Nephron (organoid): ENCODE measurements around the gene IL12RB1.

ENCODE experiments used
- H3K27ac Mint-ChIP-seq, 3 experiments: 2 replicates each; pipeline ENCODE4 v1.8.0; 2020; ENCODE audit warnings: mixed read lengths in 3 of 3, mild to moderate bottlenecking in 2 of 3, moderate library complexity in 1 of 3
- H3K27me3 Mint-ChIP-seq: 2 replicates; pipeline ENCODE4 v1.8.0; 2021; ENCODE audit warnings: low read depth, mild to moderate bottlenecking, moderate library complexity, mixed read lengths
- H3K36me3 Mint-ChIP-seq: 2 replicates; pipeline ENCODE4 v1.8.0; 2020; ENCODE audit warnings: low read depth, mixed read lengths
- H3K4me1 Mint-ChIP-seq: 2 replicates; pipeline ENCODE4 v1.8.0; 2020; ENCODE audit warnings: mixed read lengths
- H3K4me3 Mint-ChIP-seq, 3 experiments: 2 replicates each; pipeline ENCODE4 v1.8.0; 2020; ENCODE audit warnings: mild to moderate bottlenecking in 3 of 3, mixed read lengths in 3 of 3, moderate library complexity in 2 of 3
- H3K9me3 Mint-ChIP-seq: 2 replicates; pipeline ENCODE4 v1.8.0; 2020; ENCODE audit warnings: mixed read lengths
- CTCF ChIP-seq, 3 experiments: fragments of 200-600 bp; sonication (generic); IDR thresholded peaks; one replicate each; pipeline ENCODE4 v1.5.0; 2021; ENCODE audit warnings: antibody characterized with exemption in 3 of 3; ENCODE audit not compliant: unreplicated experiment in 3 of 3

IL12RB1 gene

GRCh38 chr19:18017275-18018083 is 69.3 kb downstream of the IL12RB1 start:
- TF ChIP-seq CTCF (IDR thresholded peaks at IDR 0.05; ENCODE audit: unreplicated experiment in 3 of 3): no peak
- Mint-ChIP-seq H3K27ac (no peak overlapping the region), H3K9me3 (no peaks in the 10 kb centered on the region), H3K4me3 (no peak overlapping the region), H3K36me3 (no peaks in the 10 kb centered on the region), H3K4me1 (peaks cover 10% of the 10 kb centered on the region), H3K27me3 (peaks cover 5% of the 10 kb centered on the region)

GRCh38 chr19:18016209-18016910 is 70.4 kb downstream of the IL12RB1 start:
- no peaks in the 10 kb centered on the region for H3K36me3 Mint-ChIP-seq
- H3K27ac Mint-ChIP-seq: no peak overlapping the region
- peaks cover 5% of the 10 kb centered on the region for H3K4me1 Mint-ChIP-seq
- H3K4me3 Mint-ChIP-seq: no peak overlapping the region
- H3K27me3 Mint-ChIP-seq: peaks cover 5% of the 10 kb centered on the region
- no peak for TF ChIP-seq CTCF (IDR thresholded peaks at IDR 0.05; ENCODE audit: unreplicated experiment in 3 of 3)
- H3K9me3 Mint-ChIP-seq: no peaks in the 10 kb centered on the region

GRCh38 chr19:18014197-18014596 is 72.5 kb downstream of the IL12RB1 start:
- Mint-ChIP-seq H3K4me1 (peaks cover 5% of the 10 kb centered on the region), H3K9me3 (no peaks in the 10 kb centered on the region), H3K4me3 (no peak overlapping the region)

GRCh38 chr19:18013210-18014111 is 73.3 kb downstream of the IL12RB1 start:
- Mint-ChIP-seq H3K9me3 (no peaks in the 10 kb centered on the region), H3K27me3 (no peaks in the 10 kb centered on the region), H3K4me3 (no peak overlapping the region), H3K27ac (peak overlapping the region in 2 of 3 experiments; percentile 16 to 33), H3K4me1 (peaks cover 5% of the 10 kb centered on the region), H3K36me3 (no peaks in the 10 kb centered on the region)
- TF ChIP-seq CTCF (IDR thresholded peaks at IDR 0.05; ENCODE audit: unreplicated experiment in 3 of 3): no peak

More at GRCh38 chr19:18014197-18014596, 72.5 kb downstream of the IL12RB1 start:
- H3K27me3 Mint-ChIP-seq: no peaks in the 10 kb centered on the region
- TF ChIP-seq CTCF (IDR thresholded peaks at IDR 0.05; ENCODE audit: unreplicated experiment in 3 of 3): no peak
- no peak overlapping the region for H3K27ac Mint-ChIP-seq
- H3K36me3 Mint-ChIP-seq: no peaks in the 10 kb centered on the region

- no peak overlapping the region for H3K4me3 Mint-ChIP-seq
- peaks cover 6% of the 10 kb centered on the region for H3K27me3 Mint-ChIP-seq
- H3K9me3 Mint-ChIP-seq: peaks cover 2% of the 10 kb centered on the region
- no peaks in the 10 kb centered on the region for H3K36me3 Mint-ChIP-seq
- H3K4me1 Mint-ChIP-seq: peaks cover 11% of the 10 kb centered on the region
- H3K27ac Mint-ChIP-seq: no peak overlapping the region
- TF ChIP-seq CTCF (IDR thresholded peaks at IDR 0.05; ENCODE audit: unreplicated experiment in 3 of 3): no peak
Observed at GRCh38 chr19:18010149-18010548, 76.6 kb downstream of the IL12RB1 start.
